H1 (cell line): ENCODE results near the gene SHISA6. TPM values are rescaled to one million over a fixed set of nuclear protein-coding genes. Genes with fewer than 3 reads are reported as not detected.

ENCODE experiments used
- CTCF ChIA-PET: fragments of 300-600 bp; sonication (Branson Sonifier 250); formaldehyde crosslinking; loops from one replicate; lab custom pipeline; 2021; ENCODE audit not compliant: partially characterized antibody; lab: Charles Lee
- POLR2A ChIA-PET: fragments of 300-600 bp; sonication (Branson Sonifier 250); formaldehyde crosslinking; loops from one replicate; lab custom pipeline; 2021; ENCODE audit warnings: inconsistent platforms; ENCODE audit not compliant: partially characterized antibody; lab: Charles Lee
- DNase-seq, 2 experiments: peaks; one replicate each; pipeline versions ENCODE4 v3.0.0 to v3.0.0-alpha.2; 2010 to 2022; ENCODE audit warnings: low spot score in 2 of 2, low read depth in 1 of 2, mixed read lengths in 1 of 2
- FAIRE-seq: peaks from 2 replicates; lab custom pipeline; 2011; peaks lifted over from hg19 to GRCh38; lab: Jason Lieb, UNC
- H2AFZ ChIP-seq: 2 replicates; pipeline ENCODE4 v1.8.1; 2012; ENCODE audit warnings: low read length, inconsistent platforms
- H2AK5ac ChIP-seq: 2 replicates; pipeline ENCODE4 v1.6.1; 2013; ENCODE audit warnings: low read depth, low read length
- H2BK120ac ChIP-seq: replicated peaks from 2 replicates; pipeline ENCODE3; 2013; ENCODE audit warnings: low read depth, low read length, inconsistent platforms
- H2BK12ac ChIP-seq: 2 replicates; pipeline ENCODE4 v1.6.1; 2013; ENCODE audit warnings: low read depth, low read length
- H2BK15ac ChIP-seq: 2 replicates; pipeline ENCODE4 v1.6.1; 2013; ENCODE audit warnings: low read length
- H2BK20ac ChIP-seq: 2 replicates; pipeline ENCODE4 v1.6.1; 2013; ENCODE audit warnings: low read length
- H2BK5ac ChIP-seq: 2 replicates; pipeline ENCODE4 v1.6.1; 2013; ENCODE audit warnings: low read depth, low read length
- H3K14ac ChIP-seq: 2 replicates; pipeline ENCODE4 v1.6.1; 2013; ENCODE audit warnings: inconsistent platforms; ENCODE audit not compliant: insufficient read length
- H3K18ac ChIP-seq: 2 replicates; pipeline ENCODE4 v1.6.1; 2013; ENCODE audit warnings: low read length; ENCODE audit errors: extremely low read depth
- H3K23ac ChIP-seq: 2 replicates; pipeline ENCODE4 v1.6.1; 2013; ENCODE audit warnings: inconsistent platforms; ENCODE audit not compliant: insufficient read length
- H3K23me2 ChIP-seq: 2 replicates; pipeline ENCODE4 v1.6.1; 2013; ENCODE audit warnings: low read depth, low read length
- H3K27ac ChIP-seq: 2 replicates; pipeline ENCODE4 v1.6.1; 2011; ENCODE audit warnings: low read depth, low read length, inconsistent platforms
- H3K27me3 ChIP-seq, 4 experiments: replicated peaks in 1 of 4; 1 replicate in 1 of 4; 2 replicates in 3 of 4; pipeline versions ENCODE4 v1.6.1 to v1.8.1; 2011 to 2013; ENCODE audit warnings: low read length in 3 of 4, mild to moderate bottlenecking in 3 of 4, inconsistent platforms in 2 of 4, mixed read lengths in 2 of 4, moderate library complexity in 1 of 4; ENCODE audit not compliant: control insufficient read depth in 3 of 4, insufficient read depth in 3 of 4; ENCODE audit errors: extremely low read depth in 1 of 4
- H3K36me3 ChIP-seq, 4 experiments: 2 replicates each; pipeline versions ENCODE4 v1.6.1 to v1.8.1; 2011 to 2013; ENCODE audit warnings: mild to moderate bottlenecking in 4 of 4, low read length in 3 of 4, moderate library complexity in 2 of 4, control low read depth in 1 of 4, inconsistent platforms in 1 of 4; ENCODE audit not compliant: insufficient read depth in 4 of 4, control insufficient read depth in 2 of 4
- H3K4ac ChIP-seq: replicated peaks from 2 replicates; pipeline ENCODE3; 2013; ENCODE audit warnings: low read length, low read depth, mixed read lengths, inconsistent platforms; ENCODE audit not compliant: insufficient read length
- H3K4me1 ChIP-seq, 4 experiments: replicated peaks in 1 of 4; 1 replicate in 1 of 4; 2 replicates in 3 of 4; pipeline versions ENCODE4 v1.6.1 to v1.8.1; 2011 to 2013; ENCODE audit warnings: low read length in 3 of 4, inconsistent platforms in 2 of 4, mixed read lengths in 1 of 4; ENCODE audit not compliant: insufficient read depth in 4 of 4, control insufficient read depth in 3 of 4
- H3K4me2 ChIP-seq, 2 experiments: 2 replicates each; pipeline versions ENCODE4 v1.6.1 to v1.8.1; 2011 to 2013; ENCODE audit warnings: low read depth in 2 of 2, low read length in 2 of 2, control low read depth in 1 of 2, inconsistent platforms in 1 of 2, mild to moderate bottlenecking in 1 of 2; ENCODE audit not compliant: insufficient read depth in 1 of 2
- H3K4me3 ChIP-seq, 4 experiments: fragments of 200-600, 300-600 bp in 1 of 4; sonication (generic), shearing (Covaris generic), sonication (Bioruptor Twin) in 1 of 4; 2 replicates each; pipeline versions ENCODE4 v1.5.1 to v1.8.1; 2011 to 2016; ENCODE audit warnings: low read length in 4 of 4, low read depth in 3 of 4, control low read depth in 2 of 4, inconsistent platforms in 2 of 4, mild to moderate bottlenecking in 2 of 4, mixed read lengths in 1 of 4, moderate library complexity in 1 of 4; ENCODE audit not compliant: insufficient read depth in 2 of 4; ENCODE audit errors: extremely low read depth in 1 of 4
- H3K56ac ChIP-seq: replicated peaks from 2 replicates; pipeline ENCODE3; 2013; ENCODE audit warnings: low read depth, mild to moderate bottlenecking, mixed read lengths, low read length, inconsistent platforms; ENCODE audit not compliant: insufficient read length
- H3K79me1 ChIP-seq: 2 replicates; pipeline ENCODE4 v1.6.1; 2013; ENCODE audit warnings: low read depth, low read length, control low read depth
- H3K79me2 ChIP-seq, 2 experiments: 2 replicates each; pipeline versions ENCODE4 v1.6.1 to v1.8.1; 2012 to 2013; ENCODE audit warnings: low read length in 2 of 2, mild to moderate bottlenecking in 2 of 2, inconsistent platforms in 1 of 2; ENCODE audit not compliant: insufficient read depth in 2 of 2, control insufficient read depth in 1 of 2
- H3K9ac ChIP-seq, 4 experiments: replicated peaks in 1 of 4; 1 replicate in 1 of 4; 2 replicates in 3 of 4; pipeline versions ENCODE4 v1.6.1 to v1.8.1; 2011 to 2013; ENCODE audit warnings: low read depth in 3 of 4, low read length in 3 of 4, control low read depth in 2 of 4, mild to moderate bottlenecking in 2 of 4, moderate library complexity in 2 of 4, inconsistent platforms in 1 of 4; ENCODE audit errors: extremely low read depth in 1 of 4
- H3K9me3 ChIP-seq, 2 experiments: 2 replicates each; pipeline versions ENCODE4 v1.6.1 to v1.8.1; 2012 to 2013; ENCODE audit warnings: mild to moderate bottlenecking in 2 of 2, moderate library complexity in 2 of 2, control low read depth in 1 of 2, inconsistent platforms in 1 of 2, low read depth in 1 of 2, low read length in 1 of 2, mixed read lengths in 1 of 2; ENCODE audit not compliant: insufficient read depth in 2 of 2
- H4K20me1 ChIP-seq, 2 experiments: replicated peaks in 1 of 2; 2 replicates each; pipeline versions ENCODE3 to v1.8.1; 2011 to 2013; ENCODE audit warnings: inconsistent platforms in 2 of 2, low read length in 2 of 2, mild to moderate bottlenecking in 1 of 2; ENCODE audit not compliant: insufficient read depth in 2 of 2, control insufficient read depth in 1 of 2
- H4K5ac ChIP-seq: 2 replicates; pipeline ENCODE4 v1.6.1; 2013; ENCODE audit warnings: low read length, low read depth, mixed read lengths, inconsistent platforms; ENCODE audit not compliant: insufficient read length
- H4K8ac ChIP-seq: 2 replicates; pipeline ENCODE4 v1.8.0; 2013; ENCODE audit warnings: mild to moderate bottlenecking, moderate library complexity, low read length, inconsistent platforms; ENCODE audit not compliant: insufficient read depth; ENCODE audit errors: extremely low read depth
- H4K91ac ChIP-seq: replicated peaks from 2 replicates; pipeline ENCODE3; 2013; ENCODE audit warnings: low read length, mixed read lengths, inconsistent platforms; ENCODE audit not compliant: insufficient read length
- BACH1 ChIP-seq: IDR thresholded peaks from 2 replicates; pipeline ENCODE4 v1.6.1; 2012; ENCODE audit warnings: low read length, improper control_type of control experiment
- GTF2F1 ChIP-seq: IDR thresholded peaks from 2 replicates; pipeline ENCODE4 v1.6.1; 2012; ENCODE audit warnings: low read depth, low read length, improper control_type of control experiment, borderline replicate concordance
- RAD21 ChIP-seq, 2 experiments: IDR thresholded peaks in 1 of 2; conservative IDR thresholded peaks in 1 of 2; 2 replicates each; pipeline ENCODE4 v1.6.1; 2011; ENCODE audit warnings: low read depth in 2 of 2, low read length in 2 of 2, improper control_type of control experiment in 1 of 2, inconsistent platforms in 1 of 2, mild to moderate bottlenecking in 1 of 2, moderate library complexity in 1 of 2
- RFX5 ChIP-seq: IDR thresholded peaks from 2 replicates; pipeline ENCODE4 v1.6.1; 2011; ENCODE audit warnings: low read depth, low read length, improper control_type of control experiment, borderline replicate concordance
- SAP30 ChIP-seq: fragments of 300-600 bp; sonication (generic); IDR thresholded peaks from 2 replicates; pipeline ENCODE4 v1.7.1; 2012; ENCODE audit warnings: low read length, moderate library complexity, mild to moderate bottlenecking, inconsistent platforms; ENCODE audit not compliant: insufficient read depth, insufficient replicate concordance
- SP1 ChIP-seq: IDR thresholded peaks from 2 replicates; pipeline ENCODE4 v1.6.1; 2011; ENCODE audit warnings: low read depth, low read length
- SP2 ChIP-seq: IDR thresholded peaks from 2 replicates; pipeline ENCODE4 v1.6.1; 2012; ENCODE audit warnings: mild to moderate bottlenecking, low read length, inconsistent platforms
- SP4 ChIP-seq: IDR thresholded peaks from 2 replicates; pipeline ENCODE4 v1.6.1; 2012; ENCODE audit warnings: low read length, inconsistent platforms
- SRF ChIP-seq: IDR thresholded peaks from 2 replicates; pipeline ENCODE4 v1.6.1; 2011; ENCODE audit warnings: mild to moderate bottlenecking, low read depth, low read length, moderate library complexity
- TAF1 ChIP-seq: IDR thresholded peaks from 2 replicates; pipeline ENCODE4 v1.6.1; 2011; ENCODE audit warnings: mild to moderate bottlenecking, low read depth, low read length
- YY1 ChIP-seq: IDR thresholded peaks from 2 replicates; pipeline ENCODE4 v1.6.1; 2011; ENCODE audit warnings: low read depth, mild to moderate bottlenecking, low read length
- ZNF274 ChIP-seq: IDR thresholded peaks from 2 replicates; pipeline ENCODE4 v1.7.0; 2012; ENCODE audit warnings: low read length, borderline replicate concordance; ENCODE audit errors: extremely low read depth
- WGBS, 2 experiments: shearing (Covaris generic) in 1 of 2; methylation state at CpG; one replicate each; pipeline versions ENCODE4 v1.1.6 to v1.1.7; 2013 to 2015; ENCODE audit warnings: low lambda C conversion rate in 2 of 2, mixed read lengths in 2 of 2, inconsistent platforms in 1 of 2, low coverage in 1 of 2, missing lambda C conversion rate in 1 of 2; ENCODE audit not compliant: insufficient replicate concordance in 2 of 2, insufficient coverage in 1 of 2, insufficient read length in 1 of 2; ENCODE audit errors: extremely low coverage in 1 of 2, missing lambda C conversion rate in 1 of 2; 5-methylcytosine and 5-hydroxymethylcytosine counted together
- polyA plus RNA-seq, 7 experiments: library from polyadenylated mRNA; depleted of rRNA in 3 of 7; stranded (reverse) in 5 of 7; unstranded in 2 of 7; fragments of >200 nt in 5 of 7; fragments of 200-250 nt in 2 of 7; gene quantifications; 1 replicate in 5 of 7; 2 replicates in 1 of 7; 4 replicates in 1 of 7; pipeline versions ENCODE4 v1.2.1 to v1.2.3, GENCODE V29; 2011 to 2013; ENCODE audit warnings: missing spikeins in 2 of 7, mixed read lengths in 2 of 7
- total RNA-seq: library from RNA; stranded (reverse); fragmentation: NEBNext Ultra II Directional; extraction: Animal tissue kit (Norgen Biotek cat#: 25700); gene quantifications from 2 replicates; pipeline ENCODE4 v1.2.1, GENCODE V29; 2021
- TF ChIP-seq, protein P1 (sequence below): IDR thresholded peaks from 2 replicates; pipeline ENCODE4 v1.6.1; 2011; ENCODE audit warnings: low read depth, mild to moderate bottlenecking, low read length; ENCODE audit not compliant: insufficient read depth
- TF ChIP-seq, protein P2 (sequence below): IDR thresholded peaks from 2 replicates; pipeline ENCODE4 v1.6.1; 2012; ENCODE audit warnings: inconsistent platforms

Gene SHISA6
- total and polyA plus RNA-seq, 2 of the 8 experiments (the other 6 are each of a cell fraction or from before 2014, with no cell fraction given) = 2.9 to 4.8 TPM

DNA sequence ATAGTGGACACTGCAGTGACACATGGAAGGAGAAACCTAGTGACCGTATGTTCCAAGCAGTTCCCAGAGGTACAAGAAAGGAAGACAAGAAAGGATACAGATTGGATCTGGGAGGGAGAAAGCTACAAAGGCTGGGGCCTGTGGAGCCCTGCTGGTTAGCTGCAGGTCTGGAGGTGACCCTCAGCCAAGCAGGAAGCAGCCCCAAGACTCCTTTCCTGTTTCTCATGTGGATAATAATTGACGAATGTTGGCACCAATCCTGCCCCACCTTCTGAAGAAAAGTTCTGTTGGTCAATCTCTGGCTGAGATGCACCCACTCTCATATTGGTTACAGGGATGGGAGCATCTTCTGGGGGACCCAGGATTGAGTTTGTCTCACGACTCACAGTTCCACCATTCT, 99.8 kb downstream of the SHISA6 start:
- H2BK5ac ChIP-seq = no peak overlapping the region
- no peak overlapping the region for H3K23ac ChIP-seq
- H2BK15ac ChIP-seq = no peak overlapping the region
- H2AFZ ChIP-seq = no peak overlapping the region
- H2AK5ac ChIP-seq = no peak overlapping the region
- H3K27me3 ChIP-seq = no peaks in the 10 kb centered on the region
- H3K27ac ChIP-seq = no peak overlapping the region
- H3K4me2 ChIP-seq = no peak overlapping the region
- H2BK20ac ChIP-seq = no peak overlapping the region
- no peak overlapping the region for H3K4ac ChIP-seq
- H3K79me2 ChIP-seq = no peaks in the 10 kb centered on the region
- ChIA-PET CTCF (no interaction called here), POLR2A (no interaction called here)
- no peak overlapping the region for H2BK12ac ChIP-seq
- H2BK120ac ChIP-seq = no peak overlapping the region
- no peak overlapping the region for H3K4me3 ChIP-seq
- no peaks in the 10 kb centered on the region for H3K79me1 ChIP-seq
- no peak overlapping the region for H3K18ac ChIP-seq
- DNase-seq (no peak), FAIRE-seq (no peak)
- H4K5ac ChIP-seq = no peak overlapping the region
- no peak overlapping the region for H3K9ac ChIP-seq
- no peaks in the 10 kb centered on the region for H4K20me1 ChIP-seq
- no peak overlapping the region for H3K14ac ChIP-seq
- 90% methylated on average over 3 of the region's 3 CpGs; no CpG with 5 or more reads in 1 of the 2 experiments for WGBS, 2 experiments
- H3K56ac ChIP-seq = no peak overlapping the region
- no peak overlapping the region for H4K91ac ChIP-seq
- H3K23me2 ChIP-seq = no peaks in the 10 kb centered on the region
- no peaks in the 10 kb centered on the region for H3K9me3 ChIP-seq
- H4K8ac ChIP-seq = no peak overlapping the region
- no peaks in the 10 kb centered on the region for H3K4me1 ChIP-seq
- H3K36me3 ChIP-seq = no peaks in the 10 kb centered on the region
- TF ChIP-seq SAP30 (no peak), RAD21 (IDR thresholded peaks at IDR 0.05 in 1 of 2, conservative IDR thresholded peaks at IDR 0.05 in 1 of 2; ENCODE audit: low read depth in 2 of 2, low read length in 2 of 2) (no peak), RFX5 (no peak), SRF (no peak), GTF2F1 (no peak), TAF1 (no peak), SP2 (no peak), BACH1 (no peak), ZNF274 (no peak), SP1 (no peak), SP4 (no peak), YY1 (no peak)
- TF ChIP-seq, protein P1, sequence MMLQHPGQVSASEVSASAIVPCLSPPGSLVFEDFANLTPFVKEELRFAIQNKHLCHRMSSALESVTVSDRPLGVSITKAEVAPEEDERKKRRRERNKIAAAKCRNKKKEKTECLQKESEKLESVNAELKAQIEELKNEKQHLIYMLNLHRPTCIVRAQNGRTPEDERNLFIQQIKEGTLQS = no peak
- TF ChIP-seq, protein P2, sequence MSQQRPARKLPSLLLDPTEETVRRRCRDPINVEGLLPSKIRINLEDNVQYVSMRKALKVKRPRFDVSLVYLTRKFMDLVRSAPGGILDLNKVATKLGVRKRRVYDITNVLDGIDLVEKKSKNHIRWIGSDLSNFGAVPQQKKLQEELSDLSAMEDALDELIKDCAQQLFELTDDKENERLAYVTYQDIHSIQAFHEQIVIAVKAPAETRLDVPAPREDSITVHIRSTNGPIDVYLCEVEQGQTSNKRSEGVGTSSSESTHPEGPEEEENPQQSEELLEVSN = no peak
